Lower leg skin (tissue), 4 donors: ENCODE data around the gene RASA4. TPM values are rescaled to one million over a fixed set of nuclear protein-coding genes. Genes with fewer than 3 reads are reported as not detected.
"Not testable (repeated sequence)": the region's sequence is repeated elsewhere in the genome, so short reads cannot be mapped to it uniquely, and the experiment has no call there.

Experiments
- DNase-seq, 2 donors: peaks; one replicate each; pipeline ENCODE4 v3.0.0-alpha.2; 2019; ENCODE audit warnings: low spot score in 2 of 2
- H3K4me3 ChIP-seq: fragments of 200-600 bp; sonication (generic); 2 replicates; pipeline ENCODE4 v1.5.1; 2017; ENCODE audit warnings: mild to moderate bottlenecking, low read depth; ENCODE audit not compliant: poor library complexity, severe bottlenecking
- WGBS, 2 donors: methylation state at CpG; one replicate each; pipeline ENCODE4 v1.1.5; 2018; 5-methylcytosine and 5-hydroxymethylcytosine counted together
- intact Hi-C: fragments of 100-400 bp; cut with DNase I; formaldehyde crosslinking; loops from one replicate; pipeline ENCODE4 v1.15.0; 2023; ENCODE audit warnings: low total_unique reads
- total RNA-seq, 4 donors: library from RNA; depleted of rRNA; stranded (reverse); fragments of >200 nt; gene quantifications; one replicate each; pipeline ENCODE4 v1.1.0, GENCODE V29; 2016

RASA4 gene
- 10 to 100 TPM; 12.9 to 32.0 (median 26.2) TPM for total RNA-seq

- peak; percentile 42 to 87 for DNase-seq
- no CpG with 5 or more reads among the region's 62 CpGs for WGBS, 2 donors
- intact Hi-C loops, H3K4me3 ChIP-seq: not testable (repeated sequence)
Observed at GRCh38 chr7:102616507-102617125, at the start of gene RASA4. TSS of gene RASA4 (minus strand) at chr7:102616756. CDS start at chr7:102616689, 67 bp downstream.

GRCh38 chr7:102664765-102665164 is 48.2 kb upstream of the RASA4 start:
- intact Hi-C loops, H3K4me3 ChIP-seq, DNase-seq: not testable (repeated sequence)
- no CpG with 5 or more reads among the region's 11 CpGs for WGBS, 2 donors

GRCh38 chr7:102649924-102650323 is 33.4 kb upstream of the RASA4 start, which contains the start of gene SPDYE2B:
TSS of gene SPDYE2B (plus strand) at chr7:102650319. CDS start at chr7:102652349, 2,030 bp downstream.
- DNase-seq, H3K4me3 ChIP-seq, intact Hi-C loops: not testable (repeated sequence)
- no CpG with 5 or more reads among the region's 4 CpGs for WGBS, 2 donors

- WGBS, 2 donors = 94 to 97% methylated on average over 7 of the region's 7 CpGs
- intact Hi-C loops, H3K4me3 ChIP-seq: not testable (repeated sequence)
- peak in 1 of 2 donors; percentile 23 for DNase-seq
Observed at GRCh38 chr7:102647813-102648212, 31.3 kb upstream of the RASA4 start.

GRCh38 chr7:102643404-102643803 is 26.8 kb upstream of the RASA4 start:
- DNase-seq, H3K4me3 ChIP-seq, intact Hi-C loops: not testable (repeated sequence)
- WGBS, 2 donors = 83% methylated on average over 1 of the region's 1 CpG; no CpG with 5 or more reads in 1 of the 2 donors

GRCh38 chr7:102642691-102643090 is 26.1 kb upstream of the RASA4 start, which contains the start of gene UPK3BL1:
TSS of gene UPK3BL1 (minus strand) at chr7:102642791. CDS start at chr7:102642741, 50 bp downstream.
- DNase-seq, intact Hi-C loops, H3K4me3 ChIP-seq: not testable (repeated sequence)
- WGBS, 2 donors = no CpG with 5 or more reads among the region's 9 CpGs

GRCh38 chr7:102638848-102639247 is 22.3 kb upstream of the RASA4 start:
- WGBS, 2 donors = 80 to 85% methylated on average over 4 to 5 of the region's 11 CpGs
- H3K4me3 ChIP-seq, intact Hi-C loops: not testable (repeated sequence)
- DNase-seq = peak in 1 of 2 donors; percentile 79

GRCh38 chr7:102636956-102637355 is 20.4 kb upstream of the RASA4 start:
- H3K4me3 ChIP-seq, intact Hi-C loops: not testable (repeated sequence)
- WGBS, 2 donors = 86 to 91% methylated on average over 8 to 9 of the region's 13 CpGs
- DNase-seq = peak in 1 of 2 donors; percentile 62

GRCh38 chr7:102635354-102635753 is 18.8 kb upstream of the RASA4 start:
- intact Hi-C loops, DNase-seq, H3K4me3 ChIP-seq: not testable (repeated sequence)
- WGBS, 2 donors = no CpG with 5 or more reads among the region's 5 CpGs

- intact Hi-C loops, H3K4me3 ChIP-seq: not testable (repeated sequence)
- WGBS, 2 donors = 75 to 94% methylated on average over 3 of the region's 6 CpGs
- peak in 1 of 2 donors; percentile 37 for DNase-seq
Observed at GRCh38 chr7:102634299-102634698, 17.7 kb upstream of the RASA4 start.

GRCh38 chr7:102630622-102631021 is 14.1 kb upstream of the RASA4 start:
- intact Hi-C loops, H3K4me3 ChIP-seq: not testable (repeated sequence)
- WGBS, 2 donors = 53% methylated on average over 3 of the region's 9 CpGs; no CpG with 5 or more reads in 1 of the 2 donors
- DNase-seq = peak in 1 of 2 donors; percentile 46

- intact Hi-C loops, DNase-seq, H3K4me3 ChIP-seq: not testable (repeated sequence)
- WGBS, 2 donors = no CpG with 5 or more reads among the region's 8 CpGs
Observed at GRCh38 chr7:102627271-102627904, 10.8 kb upstream of the RASA4 start.

GRCh38 chr7:102618122-102618521 is 1.6 kb upstream of the RASA4 start:
- 77 to 96% methylated on average over 3 of the region's 8 CpGs for WGBS, 2 donors
- peak in 1 of 2 donors; percentile 29 for DNase-seq
- H3K4me3 ChIP-seq, intact Hi-C loops: not testable (repeated sequence)

GRCh38 chr7:102615930-102616329 is 626 bp downstream of the RASA4 start:
- H3K4me3 ChIP-seq, intact Hi-C loops, DNase-seq: not testable (repeated sequence)
- no CpG with 5 or more reads among the region's 10 CpGs for WGBS, 2 donors

GRCh38 chr7:102614873-102615272 is 1.7 kb downstream of the RASA4 start:
- no CpG with 5 or more reads among the region's 3 CpGs for WGBS, 2 donors
- H3K4me3 ChIP-seq, intact Hi-C loops, DNase-seq: not testable (repeated sequence)
